NCI-H524 treated with DMSO at 0.1 percent for 48 hours (cell line): ENCODE results near the gene DNAH17.

ENCODE experiments used
- DNase-seq: peaks from one replicate; lab custom pipeline; 2025; lab: John Stamatoyannopoulos, UW

The DNAH17 gene

DNA sequence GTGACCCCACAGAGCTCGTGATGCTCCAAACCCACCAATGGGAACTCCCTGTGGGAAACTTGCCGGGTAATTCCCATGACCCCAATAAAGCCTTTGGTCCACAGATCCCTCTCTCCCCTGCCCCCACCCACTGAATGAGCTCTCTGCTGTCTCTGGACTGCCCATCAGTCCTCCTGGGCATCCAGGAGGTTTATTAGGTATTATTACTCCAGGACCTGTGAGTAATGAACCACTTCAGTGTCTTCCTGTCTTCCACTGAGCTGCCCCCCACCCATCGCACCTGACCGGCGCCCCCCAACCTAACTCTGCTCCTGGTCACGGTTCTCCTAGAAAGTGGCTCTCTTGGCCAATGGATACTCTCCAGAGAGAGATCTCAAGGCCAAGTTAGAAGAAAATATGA, 28.7 kb upstream of the DNAH17 start:
- DNase-seq: no peak

DNA sequence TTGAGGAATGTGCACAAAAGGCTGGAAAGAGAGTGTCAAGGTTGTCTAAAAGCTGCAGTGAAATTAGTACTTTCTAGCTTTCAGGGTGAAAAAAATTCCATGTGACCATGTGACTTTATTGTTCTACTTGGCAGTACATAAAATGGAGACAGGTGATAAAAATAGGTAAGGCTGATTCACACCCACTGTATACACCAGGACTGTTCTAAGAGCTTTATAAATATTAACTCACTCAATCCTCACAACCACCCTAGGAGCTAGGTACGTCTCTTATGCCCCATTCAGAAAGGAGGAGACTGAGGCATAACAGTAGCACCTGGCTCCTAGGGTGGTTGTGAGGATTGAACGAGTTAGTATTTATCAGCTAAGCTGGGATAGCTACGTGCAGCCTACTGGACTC, 28.2 kb upstream of the DNAH17 start:
- no peak for DNase-seq

DNA sequence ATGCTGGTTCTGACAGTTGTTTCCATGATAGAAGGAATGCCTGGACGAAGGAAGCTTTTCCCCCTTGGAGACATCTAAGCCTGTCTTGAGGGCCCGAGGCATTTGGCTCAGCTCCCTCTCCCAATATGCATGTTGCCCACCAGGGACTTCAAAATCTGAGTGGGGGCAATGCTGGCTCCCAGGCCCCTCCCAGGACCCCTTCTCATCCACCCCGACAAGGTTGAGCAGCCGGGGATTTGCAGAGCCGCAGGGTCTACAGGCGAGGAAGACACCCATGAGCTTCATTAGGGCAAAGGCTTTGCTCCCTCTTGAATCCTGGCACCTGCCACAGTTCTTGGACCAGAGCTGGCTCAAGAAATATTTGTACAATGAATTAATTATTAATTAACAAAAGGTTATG, 25.1 kb upstream of the DNAH17 start:
- DNase-seq: no peak

DNA sequence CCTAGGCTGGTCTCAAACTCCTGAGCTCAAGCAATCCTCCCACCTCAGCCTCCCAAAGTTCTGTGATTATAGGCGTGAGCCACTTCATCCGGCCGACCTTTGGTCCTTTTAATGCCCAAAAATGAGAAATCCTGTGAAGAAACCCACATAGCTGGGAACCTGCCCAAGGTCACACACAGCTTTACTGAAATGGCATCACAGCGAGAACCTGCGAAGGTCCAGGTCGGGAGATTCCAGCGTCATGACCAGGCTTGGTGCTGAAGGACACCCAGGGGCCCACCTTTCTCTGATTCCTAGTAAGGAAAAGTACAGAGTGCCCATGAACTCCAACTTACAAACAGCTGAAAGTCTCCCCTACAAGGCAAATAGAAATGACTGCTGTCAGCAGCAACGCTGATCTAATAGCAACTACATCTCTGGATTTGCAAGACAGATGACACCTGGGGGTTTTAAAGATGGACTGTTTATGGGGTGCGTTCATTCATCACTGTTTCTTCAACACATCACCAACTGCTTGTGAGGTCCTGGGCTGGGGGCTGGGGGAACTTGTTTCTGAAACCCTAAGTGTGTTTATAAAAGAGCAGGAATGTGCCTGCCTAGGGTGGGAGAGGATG, 24.5 kb upstream of the DNAH17 start:
- no peak for DNase-seq

DNA sequence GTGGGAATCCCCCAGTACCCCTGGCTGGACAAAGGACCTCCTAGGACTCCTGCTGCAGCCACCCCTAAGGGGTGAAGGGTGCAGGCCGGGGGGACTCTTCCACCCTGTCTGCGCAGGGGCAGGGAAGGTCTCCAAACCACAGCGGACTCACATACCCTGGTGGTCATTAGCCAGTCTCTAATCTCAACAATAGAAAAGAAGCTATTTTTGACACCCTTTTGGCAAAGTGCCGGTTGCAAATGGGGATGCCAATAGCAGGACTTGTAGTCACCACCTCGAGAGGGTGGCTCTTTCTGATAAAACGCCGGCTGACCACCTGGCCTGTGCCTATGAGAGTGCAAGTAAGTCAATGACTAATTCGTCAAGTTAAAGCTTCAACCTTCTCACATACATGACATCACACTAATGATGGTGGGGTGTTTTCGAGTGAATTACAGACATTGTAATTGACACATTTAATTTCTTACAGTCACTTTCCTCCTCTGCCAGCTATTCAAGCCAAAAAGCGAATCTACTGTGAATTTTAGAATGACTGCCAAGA, 23.1 kb upstream of the DNAH17 start:
- no peak for DNase-seq

DNA sequence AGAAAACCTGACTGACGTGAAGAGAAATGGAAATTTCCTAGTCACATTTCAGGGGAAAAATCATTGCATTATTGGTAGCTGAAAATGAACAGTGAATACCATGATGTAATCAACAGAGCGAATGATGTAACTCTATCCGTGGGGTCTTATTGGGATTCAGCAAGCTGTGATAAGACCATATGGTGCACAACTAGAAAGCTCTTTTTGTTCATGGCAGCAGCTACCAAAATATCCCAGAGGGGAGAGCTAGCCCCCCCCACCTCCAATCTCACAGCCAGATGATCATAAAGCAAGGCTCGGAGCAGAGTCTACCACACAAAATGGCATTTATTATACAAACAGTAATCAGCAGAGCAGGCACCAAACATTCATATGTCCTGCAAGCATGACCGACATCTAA, 22.2 kb upstream of the DNAH17 start:
- DNase-seq: peak; percentile 98

DNA sequence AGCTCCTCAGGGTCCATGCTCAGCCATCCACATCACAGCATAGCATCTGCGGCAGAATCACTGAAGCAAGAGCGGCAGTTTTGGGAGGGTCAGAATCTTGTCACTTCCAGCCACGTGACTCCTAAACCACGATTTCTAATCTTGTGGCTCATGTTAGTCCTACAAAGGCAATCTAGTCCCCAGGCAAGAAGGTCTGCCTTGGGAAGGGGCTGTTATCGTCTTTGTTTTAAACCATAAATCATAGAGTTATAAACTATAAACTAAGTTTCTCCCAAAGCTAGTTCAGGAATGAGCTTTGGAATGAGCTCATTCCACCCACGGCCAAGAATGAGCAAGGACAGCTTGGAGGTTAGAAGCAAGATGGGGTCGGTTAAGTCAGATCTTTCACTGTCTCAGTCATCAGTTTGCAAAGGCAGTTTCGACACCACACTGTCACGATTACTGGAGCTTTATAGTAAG, 20.8 kb upstream of the DNAH17 start:
- no peak for DNase-seq

DNA sequence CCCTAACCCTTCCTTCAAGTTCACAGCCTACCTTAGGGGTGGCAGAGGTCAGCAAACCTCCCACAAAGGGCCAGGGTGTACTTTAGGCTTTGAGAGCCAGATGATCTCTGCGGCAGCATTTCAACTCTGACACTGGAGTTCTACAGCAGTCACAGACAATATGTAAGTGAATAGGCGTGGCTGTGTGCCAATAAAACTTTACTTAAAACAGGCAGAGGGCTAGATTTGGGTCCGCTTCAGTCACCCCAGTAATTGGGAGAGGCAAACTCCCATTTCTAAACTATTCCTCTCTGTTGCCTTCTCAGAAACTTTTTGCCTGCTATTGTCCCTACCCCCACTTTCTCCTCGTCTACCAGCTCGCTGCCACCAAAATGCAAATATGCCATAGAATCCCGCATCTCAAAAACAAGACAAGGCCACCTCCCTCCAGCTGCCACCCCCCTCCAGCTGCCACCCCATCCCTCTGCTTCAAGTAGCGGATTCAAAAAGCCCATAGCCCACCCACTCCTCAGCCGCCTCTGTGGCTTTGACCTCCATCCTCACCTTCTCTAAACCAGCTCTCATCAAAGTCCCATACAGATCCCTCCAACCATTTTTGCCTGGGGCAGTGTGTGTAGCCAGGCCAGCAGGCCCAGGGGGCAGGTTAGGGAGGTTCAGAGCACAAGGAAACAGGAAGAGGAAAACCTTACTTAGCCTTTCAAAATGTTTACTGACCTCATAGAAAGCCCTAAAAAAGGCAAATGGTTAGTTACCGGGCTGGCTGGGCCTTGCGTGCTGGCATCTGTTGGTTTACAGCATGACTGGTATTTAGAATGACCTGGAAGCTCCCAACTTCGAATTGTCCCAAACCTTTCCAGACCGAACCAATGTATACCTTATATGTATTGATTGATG, 19.9 kb upstream of the DNAH17 start:
- no peak for DNase-seq

DNA sequence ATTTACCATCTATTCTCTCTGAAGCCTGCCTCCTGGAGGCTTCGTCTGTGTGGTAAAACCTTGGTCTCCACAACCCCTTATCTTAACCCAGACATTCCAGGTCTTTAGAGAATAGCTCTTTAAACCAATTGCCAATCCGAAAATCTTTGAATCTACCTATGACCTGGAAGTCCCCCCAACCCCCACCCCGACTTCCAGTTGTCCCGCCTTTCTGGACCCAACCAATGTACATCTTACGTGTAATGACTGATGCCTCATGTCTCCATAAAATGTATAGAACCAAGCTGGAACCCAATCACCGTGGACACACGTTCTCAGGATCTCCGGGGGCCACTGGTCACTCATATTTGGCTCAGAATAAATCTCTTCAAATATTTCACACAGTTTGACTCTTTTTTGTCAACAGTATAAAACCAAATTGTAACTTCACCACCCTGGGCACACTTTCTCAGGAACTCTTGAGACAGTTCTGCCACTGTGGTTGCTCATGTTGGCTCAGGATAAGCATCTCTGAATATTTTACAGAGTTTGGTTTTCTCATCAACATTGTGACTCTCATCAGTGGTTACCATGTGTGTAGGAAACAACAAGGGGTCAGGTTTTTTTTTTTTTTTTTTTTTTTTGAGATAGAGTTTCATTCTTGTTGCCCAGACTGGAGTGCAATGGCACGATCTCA, 18.1 kb upstream of the DNAH17 start:
- DNase-seq: no peak

DNA sequence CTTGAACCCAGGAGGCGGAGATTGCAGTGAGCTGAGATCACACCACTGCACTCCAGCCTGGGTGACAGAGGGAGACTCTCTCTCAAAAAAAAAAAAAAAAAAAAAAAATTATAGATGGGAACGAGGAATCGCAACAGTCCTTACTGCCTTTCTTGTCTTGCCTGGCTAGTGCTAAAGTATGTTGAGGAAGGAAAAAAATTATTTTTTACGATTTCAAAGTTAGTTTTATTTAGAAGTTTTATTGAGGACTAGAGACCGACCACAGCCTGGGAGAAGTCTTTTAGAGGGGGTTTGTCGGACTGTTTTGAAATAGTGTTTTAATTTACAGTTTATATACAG, 15.8 kb upstream of the DNAH17 start:
- no peak for DNase-seq

DNA sequence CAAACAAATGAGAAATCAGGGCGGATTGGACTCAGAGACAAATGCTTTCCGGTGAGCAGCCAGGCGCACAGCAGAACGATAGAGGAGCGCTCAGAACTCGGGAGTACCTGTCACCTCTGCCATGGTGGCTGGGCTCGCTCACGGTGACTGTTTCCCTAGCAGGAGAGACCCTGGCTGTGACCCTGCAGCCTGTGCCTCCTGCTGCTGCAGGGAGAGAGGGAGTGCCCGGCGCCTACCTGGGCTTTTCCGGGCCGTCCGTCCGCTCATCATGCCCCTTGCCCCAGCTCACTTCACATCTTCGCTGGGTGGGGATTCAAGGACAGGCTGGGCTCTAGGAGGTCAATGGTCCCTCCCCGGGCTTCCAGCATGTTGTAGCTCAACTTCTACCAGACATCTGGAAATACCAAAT, 14.1 kb upstream of the DNAH17 start:
- no peak for DNase-seq

DNA sequence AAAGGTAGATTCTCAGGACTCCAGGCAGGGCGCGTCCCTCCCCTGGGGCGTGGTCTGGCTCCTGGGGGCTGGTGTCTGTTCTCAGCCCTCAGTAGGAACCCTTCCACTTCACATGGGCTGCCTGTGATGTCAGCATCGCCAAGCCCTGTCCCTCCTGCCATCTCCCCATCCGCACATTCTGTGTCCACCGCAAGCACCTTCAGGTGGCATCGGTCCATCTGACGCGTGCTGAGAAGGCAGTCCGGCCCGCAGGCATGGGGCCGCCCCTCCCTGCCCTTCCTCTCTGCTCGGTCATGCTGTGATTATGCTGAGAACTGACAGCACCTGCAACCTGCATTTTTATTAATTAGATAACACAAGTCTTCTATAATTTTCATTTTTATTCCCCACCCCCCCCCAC, 12.7 kb upstream of the DNAH17 start:
- no peak for DNase-seq

DNA sequence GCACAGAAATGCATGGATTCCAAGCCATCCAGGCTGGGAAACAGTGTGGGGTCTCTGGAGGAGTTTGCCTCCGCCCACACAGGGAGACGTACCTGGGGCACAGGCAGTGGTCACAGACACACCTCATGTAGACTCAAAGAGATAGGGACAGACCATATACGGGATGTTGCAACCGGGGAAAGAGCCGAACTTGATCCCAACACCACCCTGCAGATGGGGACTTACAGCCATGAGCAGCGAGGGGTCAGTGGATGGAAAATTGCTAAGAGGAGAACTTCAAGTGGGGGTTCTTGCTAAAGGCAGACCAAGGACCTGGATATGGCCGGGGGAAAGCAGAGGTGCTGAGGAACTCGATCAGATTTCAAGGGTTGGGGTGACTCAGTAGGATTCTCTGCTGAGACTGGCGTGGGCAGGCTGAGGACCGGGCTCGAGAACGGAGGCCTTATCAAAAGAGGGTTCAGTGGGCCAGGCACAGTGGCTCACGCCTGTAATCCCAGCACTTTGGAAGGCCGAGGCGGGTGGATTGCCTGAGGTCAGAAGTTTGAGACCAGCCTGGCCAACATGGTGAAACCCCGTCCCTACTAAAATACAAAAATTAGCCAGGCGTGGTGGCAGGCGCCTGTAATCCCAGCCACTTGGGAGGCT, 12.0 kb upstream of the DNAH17 start:
- DNase-seq: no peak

DNA sequence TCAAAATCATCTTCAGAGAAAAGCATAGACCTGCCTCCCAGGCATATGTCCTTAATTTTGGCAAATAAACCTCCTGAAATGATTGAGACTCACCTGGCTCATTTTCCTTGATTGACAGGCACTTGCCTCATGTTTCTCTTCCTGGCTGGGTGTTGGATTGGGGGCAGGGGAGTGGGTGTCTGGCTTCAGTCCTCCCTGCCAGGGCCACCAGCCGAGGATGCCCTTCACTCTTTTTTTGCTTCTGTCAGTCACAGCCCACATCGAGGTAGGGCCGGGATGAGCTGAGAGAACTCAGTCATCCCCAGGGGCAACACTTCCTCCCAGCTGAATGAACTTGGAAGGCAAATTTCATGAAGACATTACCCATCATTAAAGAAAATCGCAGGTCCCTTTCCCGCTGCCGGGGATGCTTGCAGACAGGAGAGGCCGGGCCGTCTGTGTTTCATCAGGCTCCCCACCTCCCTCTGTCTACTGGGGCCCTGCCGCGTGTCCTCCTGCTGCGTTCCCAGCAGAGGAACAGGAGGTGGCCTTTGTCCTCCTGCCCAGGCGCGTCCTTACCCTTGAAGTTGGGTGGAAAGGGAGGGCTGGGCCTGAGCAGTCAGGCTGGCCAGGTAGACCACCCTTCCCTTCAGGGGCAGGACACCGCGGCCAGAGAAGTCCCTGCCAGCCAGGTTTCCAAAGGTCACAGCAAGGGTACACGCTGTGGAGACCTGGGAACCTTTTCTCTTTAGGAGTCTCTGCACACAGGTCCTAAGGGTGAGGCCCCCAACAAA, 11.2 kb upstream of the DNAH17 start:
- DNase-seq: no peak

DNA sequence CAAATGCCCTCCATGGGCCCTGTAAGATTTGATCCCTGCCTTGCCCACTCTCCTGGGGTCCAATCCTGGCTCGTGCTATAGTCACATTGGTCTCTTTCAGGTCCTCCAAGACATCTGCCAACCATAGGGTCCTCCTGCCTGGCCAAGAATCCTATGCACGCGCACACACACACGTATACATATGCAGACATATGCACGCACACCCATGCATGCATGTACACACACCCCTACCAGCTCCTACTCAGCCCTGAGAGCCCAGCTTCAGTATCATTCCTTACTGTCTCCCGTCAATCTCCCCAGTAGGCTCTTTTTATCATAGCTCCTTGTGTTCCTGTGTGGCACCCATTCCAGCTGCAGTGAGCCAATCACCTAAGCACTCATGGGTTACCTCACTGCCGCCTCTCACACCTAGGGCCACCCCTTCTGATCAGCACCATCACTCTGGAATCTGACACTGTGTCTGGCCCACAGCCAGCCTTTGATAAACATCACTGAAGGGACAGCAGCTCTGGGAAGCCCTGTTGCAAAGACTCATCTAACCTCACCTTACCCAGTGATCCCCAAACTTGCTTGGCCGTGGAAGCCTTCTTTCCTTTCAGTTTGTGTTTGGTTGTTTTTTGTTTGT, 7.9 kb upstream of the DNAH17 start:
- DNase-seq: no peak

DNA sequence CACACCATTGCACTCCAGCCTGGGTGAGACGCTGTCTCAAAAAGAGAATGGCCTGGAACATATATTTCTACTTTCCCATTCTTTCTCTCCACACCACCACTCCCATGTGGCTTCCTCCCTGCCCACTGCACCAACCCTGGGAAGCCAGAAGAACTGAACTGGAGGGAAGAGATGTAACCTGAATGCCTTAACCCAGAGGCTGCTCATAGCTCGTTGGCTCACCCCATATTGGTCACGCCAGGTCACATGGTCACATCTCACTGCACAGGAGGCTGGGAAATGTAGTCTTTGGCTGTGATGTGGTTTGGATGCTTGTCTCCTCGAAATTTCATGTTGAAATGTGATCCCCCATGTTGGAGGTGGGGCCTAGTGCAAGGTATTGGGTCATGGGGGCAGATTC, 5.9 kb upstream of the DNAH17 start:
- DNase-seq: no peak

DNA sequence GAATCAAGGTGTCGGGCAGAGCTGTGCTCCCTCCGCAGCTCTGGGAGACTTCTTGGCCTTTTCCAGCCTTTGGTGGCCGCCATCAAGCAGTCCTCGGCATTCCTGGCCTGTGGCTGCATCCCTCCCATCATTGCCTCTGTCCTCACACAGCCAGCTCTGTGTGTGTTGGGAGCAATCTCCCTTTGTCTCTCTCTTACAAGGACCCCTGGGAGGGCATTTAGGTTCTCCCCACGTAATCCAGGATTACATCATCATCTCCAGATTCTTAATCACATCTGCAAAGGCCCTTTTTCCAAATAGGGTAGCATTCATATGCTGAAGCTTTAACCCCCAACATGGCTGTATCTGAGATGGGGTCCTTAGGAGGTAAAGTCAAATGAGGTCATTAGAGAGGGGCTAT, 4.1 kb upstream of the DNAH17 start:
- DNase-seq: no peak

DNA sequence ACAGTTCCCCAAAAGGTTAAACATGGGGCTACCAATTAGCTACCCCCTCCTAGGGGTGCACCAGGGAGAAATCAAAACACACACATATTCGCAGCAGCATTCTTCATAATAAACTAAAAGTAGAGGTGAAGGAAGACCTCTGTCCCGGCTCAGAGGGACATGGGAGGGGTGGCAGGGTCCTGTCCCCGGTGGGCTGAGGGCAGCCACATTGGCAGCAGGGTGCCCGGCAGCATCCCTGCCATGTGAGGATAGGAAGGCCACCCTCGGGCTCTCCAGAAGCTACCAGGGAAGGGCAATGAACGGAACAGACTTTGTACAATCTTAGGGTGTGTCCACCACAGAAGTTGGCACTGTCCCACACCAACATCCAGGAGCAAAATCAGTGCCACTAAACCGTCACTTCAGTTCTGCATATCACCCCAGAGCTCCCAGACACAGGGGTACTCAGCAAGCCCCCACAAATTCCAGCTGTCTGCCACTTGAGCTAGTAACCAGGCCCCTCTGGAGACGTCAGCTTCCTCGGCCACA, 3.1 kb upstream of the DNAH17 start:
- no peak for DNase-seq

DNA sequence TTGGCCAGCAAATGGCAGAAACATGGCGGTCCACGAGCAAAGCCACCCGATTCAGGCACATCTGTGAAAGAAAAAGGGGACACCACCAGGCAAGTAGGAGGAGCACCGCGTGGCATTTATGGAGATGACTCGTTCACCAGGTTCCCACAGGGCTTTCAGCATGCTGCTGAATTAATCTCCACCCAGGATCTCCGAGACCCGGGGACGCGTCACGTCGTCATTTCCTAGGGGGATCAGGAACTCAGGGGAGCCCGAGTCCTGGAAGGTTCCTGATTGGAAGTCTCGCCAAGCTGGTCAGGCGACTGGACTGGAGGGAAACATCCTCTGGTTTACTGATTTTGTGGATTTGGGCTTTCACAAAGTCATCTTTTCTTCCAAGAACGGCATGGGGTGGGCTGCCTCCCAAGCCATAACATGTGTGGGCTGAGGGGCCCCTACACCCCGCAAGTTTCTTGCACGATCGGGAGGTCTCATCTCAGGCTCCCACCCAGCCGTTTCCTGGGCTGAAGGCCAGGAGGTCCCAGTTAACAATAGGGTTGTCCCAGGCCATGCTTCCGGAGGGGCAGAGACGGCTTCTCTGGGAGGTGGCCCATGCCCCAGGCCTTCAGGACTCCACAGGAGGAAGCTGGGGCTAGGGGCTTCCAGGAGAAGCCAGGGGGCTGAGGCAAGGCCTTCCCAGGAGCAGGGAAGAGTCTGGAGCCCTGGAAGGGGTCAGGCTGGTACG, 645 bp downstream of the DNAH17 start:
- DNase-seq: no peak

DNA sequence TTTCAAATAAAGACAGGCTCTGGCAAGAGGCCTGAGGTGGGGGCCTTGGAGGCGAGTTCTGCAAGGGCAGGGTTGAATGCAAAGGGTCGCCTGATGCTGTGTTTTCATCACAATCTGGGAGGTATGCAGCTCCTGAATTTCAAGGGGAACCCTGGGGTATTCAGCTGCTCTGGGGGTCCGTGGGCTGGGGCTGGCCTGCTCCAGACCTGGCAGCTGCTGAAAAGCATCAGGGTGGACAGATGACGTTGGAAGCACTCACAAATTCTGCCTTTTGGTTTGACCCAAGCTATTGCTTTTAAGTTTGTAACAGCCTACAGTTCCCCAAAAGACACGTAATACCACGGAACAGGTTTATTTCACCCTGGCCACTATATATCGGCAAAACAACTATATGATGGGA, 1.3 kb downstream of the DNAH17 start:
- no peak for DNase-seq
